Mesendoderm (in vitro differentiated cells): Measurements from ENCODE around the gene APAF1.
A peak's percentile ranks its signal among the peaks of the same experiment; 100 is the strongest.

Experiments
- DNase-seq: peaks from one replicate; pipeline ENCODE4 v3.0.0; 2013
- H2AK5ac ChIP-seq: 2 replicates; pipeline ENCODE4 v1.6.1; 2013; ENCODE audit warnings: low read length, inconsistent platforms
- H2BK120ac ChIP-seq: 2 replicates; pipeline ENCODE4 v1.6.1; 2013; ENCODE audit warnings: low read depth, mild to moderate bottlenecking, low read length, moderate library complexity, mixed read lengths
- H2BK15ac ChIP-seq: replicated peaks from 2 replicates; pipeline ENCODE4 v1.6.1; 2013; ENCODE audit warnings: low read depth, mild to moderate bottlenecking, moderate library complexity
- H2BK5ac ChIP-seq: 2 replicates; pipeline ENCODE4 v1.6.1; 2013; ENCODE audit warnings: low read length, inconsistent platforms
- H3K18ac ChIP-seq: 2 replicates; pipeline ENCODE4 v1.6.1; 2013; ENCODE audit warnings: mild to moderate bottlenecking, low read length, mixed read lengths
- H3K23ac ChIP-seq: one replicate; pipeline ENCODE4 v1.6.1; 2013; ENCODE audit warnings: low read length
- H3K27ac ChIP-seq: 2 replicates; pipeline ENCODE4 v1.5.1; 2013; ENCODE audit warnings: low read depth, mild to moderate bottlenecking, inconsistent platforms, low read length, moderate library complexity
- H3K27me3 ChIP-seq: 2 replicates; pipeline ENCODE4 v1.6.1; 2013; ENCODE audit warnings: low read length, control low read depth, mild to moderate bottlenecking, inconsistent platforms; ENCODE audit not compliant: insufficient read depth, poor library complexity
- H3K36me3 ChIP-seq: 2 replicates; pipeline ENCODE4 v1.6.1; 2013; ENCODE audit warnings: low read length, inconsistent platforms; ENCODE audit not compliant: control insufficient read depth, insufficient read depth
- H3K4ac ChIP-seq: one replicate; pipeline ENCODE4 v1.6.1; 2013; ENCODE audit warnings: low read depth, mild to moderate bottlenecking, low read length, moderate library complexity
- H3K4me1 ChIP-seq: 2 replicates; pipeline ENCODE4 v1.6.1; 2013; ENCODE audit warnings: low read depth, low read length, inconsistent platforms; ENCODE audit not compliant: control insufficient read depth
- H3K4me2 ChIP-seq: 2 replicates; pipeline ENCODE4 v1.6.1; 2013; ENCODE audit warnings: low read length
- H3K4me3 ChIP-seq: 2 replicates; pipeline ENCODE4 v1.5.1; 2013; ENCODE audit warnings: mild to moderate bottlenecking, low read length
- H3K56ac ChIP-seq: one replicate; pipeline ENCODE4 v1.6.1; 2013; ENCODE audit warnings: low read length
- H3K79me1 ChIP-seq: 2 replicates; pipeline ENCODE4 v1.6.1; 2013; ENCODE audit warnings: low read length, inconsistent platforms
- H3K79me2 ChIP-seq: 2 replicates; pipeline ENCODE4 v1.6.1; 2013; ENCODE audit warnings: mild to moderate bottlenecking, low read length; ENCODE audit not compliant: control insufficient read depth, insufficient read depth
- H3K9ac ChIP-seq: 2 replicates; pipeline ENCODE4 v1.6.1; 2013; ENCODE audit warnings: low read length, inconsistent platforms
- H4K5ac ChIP-seq: one replicate; pipeline ENCODE4 v1.6.1; 2013; ENCODE audit warnings: low read length
- H4K8ac ChIP-seq: one replicate; pipeline ENCODE4 v1.6.1; 2013; ENCODE audit warnings: low read depth, mild to moderate bottlenecking, control low read depth, low read length, moderate library complexity
- WGBS: extraction: QIAGEN DNeasy Blood & Tissue Kit; methylation state at CpG from one replicate; pipeline ENCODE4 v1.1.7; 2013; ENCODE audit warnings: low lambda C conversion rate, missing lambda C conversion rate; ENCODE audit not compliant: insufficient coverage; ENCODE audit errors: extremely low coverage; 5-methylcytosine and 5-hydroxymethylcytosine counted together

The APAF1 gene

GRCh38 chr12:98741196-98741555, 96.1 kb downstream of the APAF1 start:
- no peaks in the 10 kb centered on the region for H3K79me1 ChIP-seq
- no peak overlapping the region for H2BK5ac ChIP-seq
- no peak overlapping the region for H3K4me3 ChIP-seq
- H3K27ac ChIP-seq = no peak overlapping the region
- H3K18ac ChIP-seq = no peak overlapping the region
- peaks cover 1% of the 10 kb centered on the region for H3K4me1 ChIP-seq
- no peak overlapping the region for H3K4me2 ChIP-seq
- H3K23ac ChIP-seq = no peak overlapping the region
- WGBS = no CpG with 5 or more reads among the region's 4 CpGs
- H3K9ac ChIP-seq = no peak overlapping the region
- no peak overlapping the region for H2BK15ac ChIP-seq
- peak overlapping the region; percentile 28 for H3K56ac ChIP-seq
- H2BK120ac ChIP-seq = peak overlapping the region; percentile 10
- no peak overlapping the region for H4K5ac ChIP-seq
- no peaks in the 10 kb centered on the region for H3K36me3 ChIP-seq
- H3K79me2 ChIP-seq = no peaks in the 10 kb centered on the region
- no peak overlapping the region for H3K4ac ChIP-seq
- H4K8ac ChIP-seq = no peak overlapping the region
- no peak overlapping the region for H2AK5ac ChIP-seq
- H3K27me3 ChIP-seq = no peaks in the 10 kb centered on the region
- DNase-seq = no peak

- H3K36me3 ChIP-seq = no peaks in the 10 kb centered on the region
- peak overlapping the region; percentile 28 for H3K56ac ChIP-seq
- H2BK5ac ChIP-seq = no peak overlapping the region
- DNase-seq = peak; percentile 47
- no peak overlapping the region for H4K8ac ChIP-seq
- no peak overlapping the region for H3K18ac ChIP-seq
- no peak overlapping the region for H3K4me2 ChIP-seq
- peak overlapping the region; percentile 10 for H2BK120ac ChIP-seq
- WGBS = no CpG with 5 or more reads among the region's 12 CpGs
- H4K5ac ChIP-seq = no peak overlapping the region
- H3K9ac ChIP-seq = no peak overlapping the region
- H3K27ac ChIP-seq = no peak overlapping the region
- no peak overlapping the region for H2AK5ac ChIP-seq
- no peak overlapping the region for H2BK15ac ChIP-seq
- H3K23ac ChIP-seq = no peak overlapping the region
- no peaks in the 10 kb centered on the region for H3K79me2 ChIP-seq
- H3K4me3 ChIP-seq = no peak overlapping the region
- H3K4me1 ChIP-seq = peaks cover 1% of the 10 kb centered on the region
- H3K4ac ChIP-seq = no peak overlapping the region
- no peaks in the 10 kb centered on the region for H3K27me3 ChIP-seq
- no peaks in the 10 kb centered on the region for H3K79me1 ChIP-seq
These were observed 96.6 kb downstream of the APAF1 start for GRCh38 chr12:98741556-98742265.

- Histone ChIP-seq H3K18ac (no peak overlapping the region), H2BK15ac (no peak overlapping the region), H3K79me2 (no peaks in the 10 kb centered on the region), H2BK120ac (no peak overlapping the region), H3K36me3 (no peaks in the 10 kb centered on the region), H4K5ac (no peak overlapping the region), H3K9ac (no peak overlapping the region), H2BK5ac (no peak overlapping the region), H3K4me3 (no peak overlapping the region), H3K4me1 (peaks cover 1% of the 10 kb centered on the region), H3K23ac (no peak overlapping the region), H3K27ac (no peak overlapping the region), H3K79me1 (no peaks in the 10 kb centered on the region), H3K27me3 (no peaks in the 10 kb centered on the region), H3K4me2 (no peak overlapping the region), H4K8ac (no peak overlapping the region), H3K4ac (no peak overlapping the region), H3K56ac (no peak overlapping the region), H2AK5ac (no peak overlapping the region)
- peak; percentile 51 for DNase-seq
- no CpG with 5 or more reads among the region's 4 CpGs for WGBS
These were observed 98.4 kb downstream of the APAF1 start for GRCh38 chr12:98743362-98743953.

- Histone ChIP-seq H2BK5ac (no peak overlapping the region), H3K79me2 (no peaks in the 10 kb centered on the region), H2AK5ac (no peak overlapping the region), H3K56ac (no peak overlapping the region), H3K4me3 (no peak overlapping the region), H3K4ac (no peak overlapping the region), H3K9ac (no peak overlapping the region), H3K36me3 (no peaks in the 10 kb centered on the region), H2BK120ac (no peak overlapping the region), H3K18ac (no peak overlapping the region), H3K79me1 (no peaks in the 10 kb centered on the region), H4K8ac (no peak overlapping the region), H2BK15ac (no peak overlapping the region), H3K4me1 (peaks cover 1% of the 10 kb centered on the region), H3K27ac (no peak overlapping the region), H4K5ac (no peak overlapping the region), H3K23ac (no peak overlapping the region), H3K27me3 (no peaks in the 10 kb centered on the region), H3K4me2 (no peak overlapping the region)
- no peak for DNase-seq
- WGBS = no CpG with 5 or more reads among the region's 3 CpGs
These were observed 99.6 kb downstream of the APAF1 start for GRCh38 chr12:98744680-98745079.

- Histone ChIP-seq H2BK15ac (no peak overlapping the region), H3K4me2 (no peak overlapping the region), H2BK5ac (no peak overlapping the region), H2BK120ac (no peak overlapping the region), H3K23ac (no peak overlapping the region), H3K36me3 (no peaks in the 10 kb centered on the region), H3K9ac (no peak overlapping the region), H3K4ac (no peak overlapping the region), H3K4me3 (no peak overlapping the region), H3K27me3 (no peaks in the 10 kb centered on the region), H3K56ac (peak overlapping the region; percentile 18), H3K79me1 (no peaks in the 10 kb centered on the region), H3K79me2 (no peaks in the 10 kb centered on the region), H4K8ac (no peak overlapping the region), H3K4me1 (peaks cover 7% of the 10 kb centered on the region), H2AK5ac (no peak overlapping the region), H3K18ac (no peak overlapping the region), H3K27ac (no peak overlapping the region), H4K5ac (no peak overlapping the region)
- no CpG with 5 or more reads among the region's 54 CpGs for WGBS
- DNase-seq = no peak
These were observed 100.7 kb downstream of the APAF1 start for GRCh38 chr12:98745578-98746391.
